WTC11 (cell line): Measurements from ENCODE around the gene ARHGAP28. TPM values are rescaled to one million over a fixed set of nuclear protein-coding genes. Genes with fewer than 3 reads are reported as not detected.

ENCODE experiments used
- ATAC-seq: fragments of 200-7000 bp; cut with Tn5 transposase; 2 replicates; pipeline ENCODE4 v1.10.0; 2021; ENCODE audit warnings: mild to moderate bottlenecking, moderate library complexity
- CTCF ChIA-PET: fragments of 300-600 bp; sonication (Branson Sonifier 250); formaldehyde crosslinking; loops from one replicate; lab custom pipeline; 2021; ENCODE audit warnings: antibody characterized with exemption; lab: Charles Lee
- POLR2A ChIA-PET: fragments of 350-600 bp; sonication (Branson Sonifier 250); formaldehyde crosslinking; loops from one replicate; lab custom pipeline; 2021; ENCODE audit warnings: antibody characterized with exemption; lab: Charles Lee
- DNase-seq: peaks from one replicate; pipeline ENCODE4 v3.0.0; 2021; ENCODE audit warnings: low spot score
- H3K27ac Mint-ChIP-seq: 2 replicates; pipeline ENCODE4 v1.8.0; 2021; ENCODE audit warnings: mixed read lengths
- H3K27me3 Mint-ChIP-seq: 2 replicates; pipeline ENCODE4 v1.8.0; 2021; ENCODE audit warnings: low read depth, mild to moderate bottlenecking, moderate library complexity, mixed read lengths
- H3K36me3 Mint-ChIP-seq: 2 replicates; pipeline ENCODE4 v1.8.0; 2021; ENCODE audit warnings: mixed read lengths
- H3K4me1 Mint-ChIP-seq: 2 replicates; pipeline ENCODE4 v1.8.0; 2022; ENCODE audit warnings: mixed read lengths
- H3K4me3 Mint-ChIP-seq: 2 replicates; pipeline ENCODE4 v1.8.0; 2021; ENCODE audit warnings: mild to moderate bottlenecking, moderate library complexity, mixed read lengths
- H3K9me3 Mint-ChIP-seq: 2 replicates; pipeline ENCODE4 v1.8.0; 2021; ENCODE audit warnings: mixed read lengths
- ATF3 ChIP-seq: sonication (generic); formaldehyde crosslinking; conservative IDR thresholded peaks from 2 replicates; pipeline ENCODE4 v1.8.1; 2022; ENCODE audit warnings: mild to moderate bottlenecking, missing genetic modification reagents
- E2F1 ChIP-seq: sonication (generic); formaldehyde crosslinking; IDR thresholded peaks from 2 replicates; pipeline ENCODE4 v1.8.0; 2022; ENCODE audit warnings: mild to moderate bottlenecking, missing genetic modification reagents
- FOXP4 ChIP-seq: sonication (generic); formaldehyde crosslinking; IDR thresholded peaks from 2 replicates; pipeline ENCODE4 v1.8.0; 2022; ENCODE audit warnings: mild to moderate bottlenecking, missing genetic modification reagents
- HMGA2 ChIP-seq: fragments of 250-450 bp; sonication (Bioruptor Pico); IDR thresholded peaks from 2 replicates; pipeline ENCODE4 v1.4.0; 2021; ENCODE audit warnings: mild to moderate bottlenecking, moderate library complexity
- JUN ChIP-seq: sonication (generic); formaldehyde crosslinking; IDR thresholded peaks from 2 replicates; pipeline ENCODE4 v1.8.0; 2023; ENCODE audit warnings: mild to moderate bottlenecking, missing genetic modification reagents
- MXD4 ChIP-seq: fragments of 250-450 bp; sonication (Bioruptor Pico); IDR thresholded peaks from 2 replicates; pipeline ENCODE4 v1.8.0; 2021; ENCODE audit warnings: mild to moderate bottlenecking, moderate library complexity, borderline replicate concordance
- NR2C2 ChIP-seq: sonication (generic); formaldehyde crosslinking; IDR thresholded peaks from 2 replicates; pipeline ENCODE4 v1.8.0; 2022; ENCODE audit warnings: mild to moderate bottlenecking, missing genetic modification reagents
- OVOL2 ChIP-seq: fragments of 250-450 bp; sonication (Bioruptor Pico); IDR thresholded peaks from 2 replicates; pipeline ENCODE4 v1.9.0; 2021; ENCODE audit warnings: mild to moderate bottlenecking, borderline replicate concordance
- PREB ChIP-seq: sonication (generic); formaldehyde crosslinking; IDR thresholded peaks from 2 replicates; pipeline ENCODE4 v1.8.1; 2022; ENCODE audit warnings: mild to moderate bottlenecking, missing genetic modification reagents, moderate library complexity, borderline replicate concordance
- SP1 ChIP-seq: sonication (generic); formaldehyde crosslinking; conservative IDR thresholded peaks from 2 replicates; pipeline ENCODE4 v1.8.1; 2022; ENCODE audit warnings: missing genetic modification reagents
- TEAD1 ChIP-seq: sonication (generic); formaldehyde crosslinking; IDR thresholded peaks from 2 replicates; pipeline ENCODE4 v1.8.0; 2022; ENCODE audit warnings: mild to moderate bottlenecking, missing genetic modification reagents
- ZBTB43 ChIP-seq: sonication (generic); formaldehyde crosslinking; IDR thresholded peaks from 2 replicates; pipeline ENCODE4 v1.8.1; 2023; ENCODE audit warnings: mild to moderate bottlenecking, missing genetic modification reagents
- ZNF138 ChIP-seq: sonication (generic); formaldehyde crosslinking; conservative IDR thresholded peaks from 2 replicates; pipeline ENCODE4 v1.8.1; 2022; ENCODE audit warnings: mild to moderate bottlenecking, moderate library complexity, missing genetic modification reagents
- ZNF219 ChIP-seq: sonication (generic); formaldehyde crosslinking; IDR thresholded peaks from 2 replicates; pipeline ENCODE4 v1.8.0; 2023; ENCODE audit warnings: missing genetic modification reagents, mild to moderate bottlenecking, borderline replicate concordance
- ZNF263 ChIP-seq: sonication (generic); formaldehyde crosslinking; IDR thresholded peaks from 2 replicates; pipeline ENCODE4 v1.8.1; 2022; ENCODE audit warnings: low read depth, mild to moderate bottlenecking, moderate library complexity, missing genetic modification reagents
- ZNF396 ChIP-seq: fragments of 250-450 bp; sonication (Bioruptor Pico); IDR thresholded peaks from 2 replicates; pipeline ENCODE4 v1.8.0; 2021; ENCODE audit warnings: mild to moderate bottlenecking, moderate library complexity, borderline replicate concordance
- ZNF423 ChIP-seq: fragments of 250-450 bp; sonication (Bioruptor Pico); IDR thresholded peaks from 2 replicates; pipeline ENCODE4 v2.1.2; 2022; ENCODE audit warnings: mild to moderate bottlenecking, moderate library complexity
- ZNF532 ChIP-seq: fragments of 250-450 bp; sonication (Bioruptor Pico); IDR thresholded peaks from 2 replicates; pipeline ENCODE4 v1.9.0; 2021; ENCODE audit warnings: mild to moderate bottlenecking, borderline replicate concordance
- total RNA-seq: library from RNA; stranded (reverse); gene quantifications from 3 replicates; pipeline ENCODE4 v1.2.3, GENCODE V29; 2021

Gene ARHGAP28
- total RNA-seq, 1 experiment from 2014 or later: 14.8 TPM

DNA sequence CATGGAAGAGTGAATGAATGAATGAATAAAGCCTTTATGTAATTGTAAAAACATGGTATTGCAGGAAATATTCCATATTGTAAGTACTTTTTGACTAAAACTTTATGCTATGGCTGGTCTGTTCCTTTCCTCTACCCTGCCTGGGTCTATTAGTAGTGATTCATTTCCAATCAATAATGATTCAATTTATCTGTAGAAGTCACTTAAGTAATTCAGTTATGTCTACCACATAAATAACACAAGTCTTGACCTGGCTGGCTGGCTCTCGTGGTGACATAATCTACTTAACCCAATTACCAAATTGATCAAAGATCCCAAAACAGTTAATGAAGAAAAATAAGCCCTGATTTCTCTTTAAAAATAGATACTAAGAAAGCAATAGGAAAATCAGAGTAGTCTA is 7.8 kb upstream of the ARHGAP28 start:
- Mint-ChIP-seq H3K36me3 (no peaks in the 10 kb centered on the region), H3K4me1 (peaks cover 10% of the 10 kb centered on the region), H3K9me3 (no peaks in the 10 kb centered on the region), H3K27ac (no peak overlapping the region), H3K27me3 (no peaks in the 10 kb centered on the region), H3K4me3 (no peak overlapping the region)
- CTCF ChIA-PET: interaction anchor here (1.0 to 1.3 kb wide), 2 partner anchors 8 to 11 kb away, joined by 3 read pairs; partner anchors contain the start of gene ARHGAP28
- POLR2A ChIA-PET: no interaction called here
- no peak for ATAC-seq
- DNase-seq: no peak
- no peak for TF ChIP-seq MXD4 (CRISPR knock-in tag)
- TF ChIP-seq ZNF138 (CRISPR knock-in tag): no peak
- no peak for TF ChIP-seq ZNF423
- no peak for TF ChIP-seq OVOL2
- no peak for TF ChIP-seq ATF3 (CRISPR knock-in tag)
- no peak for TF ChIP-seq PREB (CRISPR knock-in tag)
- TF ChIP-seq JUN (CRISPR knock-in tag): no peak
- no peak for TF ChIP-seq HMGA2 (CRISPR knock-in tag)
- TF ChIP-seq ZNF219 (CRISPR knock-in tag): no peak
- no peak for TF ChIP-seq TEAD1 (CRISPR knock-in tag)
- no peak for TF ChIP-seq FOXP4 (CRISPR knock-in tag)
- TF ChIP-seq ZNF263 (CRISPR knock-in tag): no peak
- TF ChIP-seq ZBTB43 (CRISPR knock-in tag): no peak
- TF ChIP-seq ZNF396 (CRISPR knock-in tag): no peak
- TF ChIP-seq NR2C2 (CRISPR knock-in tag): no peak
- TF ChIP-seq SP1 (CRISPR knock-in tag): no peak
- TF ChIP-seq ZNF532 (CRISPR knock-in tag): no peak
- TF ChIP-seq E2F1: no peak
